HUES64 (cell line): Measurements from ENCODE around the gene MAP3K5.

Source experiments
- H3K27ac ChIP-seq: 2 replicates; pipeline ENCODE4 v1.7.0; 2013; ENCODE audit warnings: low read depth, low read length, inconsistent platforms
- H3K27me3 ChIP-seq: 2 replicates; pipeline ENCODE4 v1.6.1; 2013; ENCODE audit warnings: mild to moderate bottlenecking, low read length; ENCODE audit not compliant: insufficient read depth
- H3K36me3 ChIP-seq: 2 replicates; pipeline ENCODE4 v1.6.1; 2013; ENCODE audit warnings: mild to moderate bottlenecking, low read length; ENCODE audit not compliant: insufficient read depth
- H3K4me1 ChIP-seq: 2 replicates; pipeline ENCODE4 v1.6.1; 2013; ENCODE audit warnings: mild to moderate bottlenecking, low read length, moderate library complexity; ENCODE audit not compliant: insufficient read depth
- H3K4me3 ChIP-seq: 2 replicates; pipeline ENCODE4 v1.5.1; 2013; ENCODE audit warnings: mild to moderate bottlenecking, low read length, moderate library complexity
- H3K9ac ChIP-seq: 2 replicates; pipeline ENCODE4 v1.6.1; 2013; ENCODE audit warnings: mild to moderate bottlenecking, low read depth, low read length
- H3K9me3 ChIP-seq: 2 replicates; pipeline ENCODE4 v1.6.1; 2013; ENCODE audit warnings: low read depth, low read length; ENCODE audit not compliant: insufficient read depth
- WGBS: fragments of 150-250, 120-280 bp; methylation state at CpG from one replicate; pipeline ENCODE4 v1.1.7; 2013; ENCODE audit warnings: missing lambda C conversion rate; 5-methylcytosine and 5-hydroxymethylcytosine counted together

MAP3K5 gene

GRCh38 chr6:136611133-136611532 lies 181.1 kb downstream of the MAP3K5 start:
- Histone ChIP-seq H3K4me3 (no peak overlapping the region), H3K27me3 (no peaks in the 10 kb centered on the region), H3K27ac (no peak overlapping the region; the same call in 1 of the 2 replicates), H3K36me3 (no peaks in the 10 kb centered on the region), H3K9ac (no peak overlapping the region), H3K9me3 (no peaks in the 10 kb centered on the region), H3K4me1 (peaks cover 52% of the 10 kb centered on the region)
- 86% methylated on average over 1 of the region's 2 CpGs for WGBS

- no peak overlapping the region; the same call in 1 of the 2 replicates for H3K9ac ChIP-seq
- H3K4me1 ChIP-seq: peaks cover 49% of the 10 kb centered on the region
- no peaks in the 10 kb centered on the region for H3K36me3 ChIP-seq
- no peak overlapping the region for H3K4me3 ChIP-seq
- 46% methylated on average over 4 of the region's 4 CpGs for WGBS
- H3K27me3 ChIP-seq: no peaks in the 10 kb centered on the region
- H3K27ac ChIP-seq: peak overlapping the region; percentile 49
- no peaks in the 10 kb centered on the region for H3K9me3 ChIP-seq
Observed at GRCh38 chr6:136609873-136610706, 182.2 kb downstream of the MAP3K5 start.

- Histone ChIP-seq H3K27ac (no peak overlapping the region), H3K4me1 (peaks cover 43% of the 10 kb centered on the region), H3K36me3 (no peaks in the 10 kb centered on the region), H3K9ac (no peak overlapping the region), H3K9me3 (no peaks in the 10 kb centered on the region), H3K4me3 (no peak overlapping the region), H3K27me3 (no peaks in the 10 kb centered on the region)
- WGBS: 93% methylated on average over 3 of the region's 3 CpGs
Observed at GRCh38 chr6:136608991-136609390, 183.3 kb downstream of the MAP3K5 start.

- Histone ChIP-seq H3K9ac (no peak overlapping the region), H3K27ac (no peak overlapping the region), H3K36me3 (no peaks in the 10 kb centered on the region), H3K9me3 (no peaks in the 10 kb centered on the region), H3K4me1 (peaks cover 35% of the 10 kb centered on the region), H3K27me3 (no peaks in the 10 kb centered on the region), H3K4me3 (no peak overlapping the region)
- 55% methylated on average over 12 of the region's 12 CpGs for WGBS
Observed at GRCh38 chr6:136607932-136608772, 184.1 kb downstream of the MAP3K5 start.

GRCh38 chr6:136607204-136607931 lies 184.9 kb downstream of the MAP3K5 start:
- Histone ChIP-seq H3K36me3 (no peaks in the 10 kb centered on the region), H3K9ac (no peak overlapping the region), H3K27me3 (no peaks in the 10 kb centered on the region), H3K4me1 (peaks cover 27% of the 10 kb centered on the region), H3K9me3 (no peaks in the 10 kb centered on the region), H3K4me3 (no peak overlapping the region), H3K27ac (no peak overlapping the region)
- WGBS: 95% methylated on average over 2 of the region's 3 CpGs

GRCh38 chr6:136604928-136605510 lies 187.3 kb downstream of the MAP3K5 start:
- Histone ChIP-seq H3K4me3 (no peak overlapping the region), H3K9me3 (no peaks in the 10 kb centered on the region), H3K36me3 (no peaks in the 10 kb centered on the region), H3K9ac (no peak overlapping the region), H3K4me1 (peaks cover 8% of the 10 kb centered on the region), H3K27ac (no peak overlapping the region), H3K27me3 (no peaks in the 10 kb centered on the region)
- WGBS: 94% methylated on average over 4 of the region's 5 CpGs

GRCh38 chr6:136604328-136604825 lies 187.9 kb downstream of the MAP3K5 start:
- WGBS: 95% methylated on average over 1 of the region's 1 CpG
- Histone ChIP-seq H3K27me3 (no peaks in the 10 kb centered on the region), H3K4me1 (peaks cover 5% of the 10 kb centered on the region; the same call in 1 of the 2 replicates), H3K27ac (no peak overlapping the region), H3K9ac (no peak overlapping the region), H3K36me3 (no peaks in the 10 kb centered on the region), H3K4me3 (no peak overlapping the region), H3K9me3 (no peaks in the 10 kb centered on the region)

- H3K36me3 ChIP-seq: no peaks in the 10 kb centered on the region
- no peaks in the 10 kb centered on the region for H3K4me1 ChIP-seq
- H3K4me3 ChIP-seq: no peak overlapping the region
- no peaks in the 10 kb centered on the region for H3K27me3 ChIP-seq
- no peaks in the 10 kb centered on the region for H3K9me3 ChIP-seq
- H3K9ac ChIP-seq: no peak overlapping the region
- WGBS: 84% methylated on average over 3 of the region's 3 CpGs
- no peak overlapping the region for H3K27ac ChIP-seq
Observed at GRCh38 chr6:136600818-136601217, 191.5 kb downstream of the MAP3K5 start.

GRCh38 chr6:136599329-136600011 lies 192.8 kb downstream of the MAP3K5 start:
- Histone ChIP-seq H3K4me3 (no peak overlapping the region), H3K36me3 (no peaks in the 10 kb centered on the region), H3K4me1 (no peaks in the 10 kb centered on the region), H3K27ac (no peak overlapping the region), H3K9ac (no peak overlapping the region), H3K27me3 (no peaks in the 10 kb centered on the region), H3K9me3 (no peaks in the 10 kb centered on the region)
- 96% methylated on average over 9 of the region's 10 CpGs for WGBS

GRCh38 chr6:136598048-136598447 lies 194.2 kb downstream of the MAP3K5 start:
- Histone ChIP-seq H3K36me3 (no peaks in the 10 kb centered on the region), H3K4me3 (no peak overlapping the region), H3K4me1 (peaks cover 8% of the 10 kb centered on the region; the same call in 1 of the 2 replicates), H3K9ac (no peak overlapping the region), H3K27ac (no peak overlapping the region), H3K27me3 (no peaks in the 10 kb centered on the region), H3K9me3 (no peaks in the 10 kb centered on the region)
- WGBS: 92% methylated on average over 3 of the region's 3 CpGs
